Measurements from ENCODE around the gene ADPRHL1.

DNA sequence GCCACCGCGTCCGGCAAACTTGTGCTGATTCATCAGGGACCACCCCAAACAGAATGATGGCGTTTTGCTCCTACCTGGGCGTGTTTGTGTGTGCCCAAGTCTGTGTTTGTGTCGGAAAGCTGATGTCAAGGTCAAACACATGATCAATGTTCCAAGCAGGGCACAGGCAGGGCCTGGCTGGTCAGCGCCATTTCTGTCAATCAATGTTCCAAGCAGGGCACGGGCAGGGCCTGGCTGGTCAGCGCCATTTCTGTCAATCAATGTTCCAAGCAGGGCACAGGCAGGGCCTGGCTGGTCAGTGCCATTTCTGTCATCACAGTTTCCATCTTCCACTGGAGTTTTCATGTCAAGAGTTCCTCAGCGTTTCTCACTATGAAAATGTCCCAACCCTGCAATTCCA is 74.5 kb downstream of the ADPRHL1 start:
- no peak for TF ChIP-seq CTCF (conservative IDR thresholded peaks at IDR 0.05; ENCODE audit: low read depth, low read length)
- no peak for TF ChIP-seq EZH2 (IDR thresholded peaks at IDR 0.05; ENCODE audit: borderline replicate concordance, low read depth, low read length, poor library complexity, severe bottlenecking)
